Measurements from ENCODE around the gene CDK4.

Gene CDK4

GRCh38 chr12:57761391-57761998 lies 9.4 kb upstream of the CDK4 start:
- no peak overlapping the region for H3K4me3 ChIP-seq (ENCODE audit: low read depth, low read length, poor library complexity, severe bottlenecking)
- H3K9me3 ChIP-seq (ENCODE audit: low read length): no peaks in the 10 kb centered on the region
- no peaks in the 10 kb centered on the region for H4K20me1 ChIP-seq (ENCODE audit: insufficient read depth, low read length)
- no peaks in the 10 kb centered on the region for H3F3A ChIP-seq (ENCODE audit: insufficient read depth, low read length)
- H3K9ac ChIP-seq (ENCODE audit: low read length): no peak overlapping the region
- no peak overlapping the region for H3K4me2 ChIP-seq (ENCODE audit: low read length)
- peaks cover 24% of the 10 kb centered on the region for H3K27me3 ChIP-seq (ENCODE audit: insufficient read depth, low read length)
- no peak overlapping the region for H3K27ac ChIP-seq (ENCODE audit: low read depth, low read length, poor library complexity, severe bottlenecking)
- H3K36me3 ChIP-seq (ENCODE audit: insufficient read depth, low read length): peaks cover 30% of the 10 kb centered on the region; the same call in 1 of the 2 replicates
- H2AFZ ChIP-seq (ENCODE audit: low read length): no peak overlapping the region
- peaks cover 26% of the 10 kb centered on the region for H3K4me1 ChIP-seq (ENCODE audit: insufficient read depth, low read length, severe bottlenecking)
- no peaks in the 10 kb centered on the region for H3K9me2 ChIP-seq (ENCODE audit: low read depth, low read length)
- TF ChIP-seq EZH2 (IDR thresholded peaks at IDR 0.05; ENCODE audit: borderline replicate concordance, low read length) (no peak), CTCF (IDR thresholded peaks at IDR 0.05; ENCODE audit: low read length) (no peak)
- no peaks in the 10 kb centered on the region for H3K79me2 ChIP-seq (ENCODE audit: insufficient read depth, low read length)

- no peak overlapping the region for H3K27ac ChIP-seq (ENCODE audit: low read depth, low read length, poor library complexity, severe bottlenecking)
- no peaks in the 10 kb centered on the region for H3F3A ChIP-seq (ENCODE audit: insufficient read depth, low read length)
- H3K9ac ChIP-seq (ENCODE audit: low read length): no peak overlapping the region
- H3K36me3 ChIP-seq (ENCODE audit: insufficient read depth, low read length): peaks cover 30% of the 10 kb centered on the region; the same call in 1 of the 2 replicates
- no peaks in the 10 kb centered on the region for H4K20me1 ChIP-seq (ENCODE audit: insufficient read depth, low read length)
- no peak overlapping the region for H3K4me3 ChIP-seq (ENCODE audit: low read depth, low read length, poor library complexity, severe bottlenecking)
- H3K4me1 ChIP-seq (ENCODE audit: insufficient read depth, low read length, severe bottlenecking): peaks cover 24% of the 10 kb centered on the region
- no peak for TF ChIP-seq EZH2 (IDR thresholded peaks at IDR 0.05; ENCODE audit: borderline replicate concordance, low read length)
- H3K27me3 ChIP-seq (ENCODE audit: insufficient read depth, low read length): peaks cover 17% of the 10 kb centered on the region; the same call in 1 of the 2 replicates
- H3K79me2 ChIP-seq (ENCODE audit: insufficient read depth, low read length): no peaks in the 10 kb centered on the region
- H2AFZ ChIP-seq (ENCODE audit: low read length): no peak overlapping the region
- H3K4me2 ChIP-seq (ENCODE audit: low read length): no peak overlapping the region
- H3K9me2 ChIP-seq (ENCODE audit: low read depth, low read length): no peaks in the 10 kb centered on the region
- H3K9me3 ChIP-seq (ENCODE audit: low read length): no peaks in the 10 kb centered on the region
Measured at GRCh38 chr12:57760347-57760982, 8.4 kb upstream of the CDK4 start.

- Histone ChIP-seq H3K9me2 (ENCODE audit: low read depth, low read length) (no peaks in the 10 kb centered on the region), H3K4me1 (ENCODE audit: insufficient read depth, low read length, severe bottlenecking) (peaks cover 15% of the 10 kb centered on the region), H3K36me3 (ENCODE audit: insufficient read depth, low read length) (peaks cover 30% of the 10 kb centered on the region; the same call in 1 of the 2 replicates), H3K4me2 (ENCODE audit: low read length) (no peak overlapping the region), H3K9ac (ENCODE audit: low read length) (no peak overlapping the region), H4K20me1 (ENCODE audit: insufficient read depth, low read length) (no peaks in the 10 kb centered on the region), H2AFZ (ENCODE audit: low read length) (no peak overlapping the region), H3K27ac (ENCODE audit: low read depth, low read length, poor library complexity, severe bottlenecking) (no peak overlapping the region), H3F3A (ENCODE audit: insufficient read depth, low read length) (no peaks in the 10 kb centered on the region), H3K27me3 (ENCODE audit: insufficient read depth, low read length) (peaks cover 10% of the 10 kb centered on the region; the same call in 1 of the 2 replicates), H3K9me3 (ENCODE audit: low read length) (no peaks in the 10 kb centered on the region), H3K79me2 (ENCODE audit: insufficient read depth, low read length) (no peaks in the 10 kb centered on the region), H3K4me3 (ENCODE audit: low read depth, low read length, poor library complexity, severe bottlenecking) (no peak overlapping the region)
- TF ChIP-seq CTCF (IDR thresholded peaks at IDR 0.05; ENCODE audit: low read length) (peak; percentile 69), EZH2 (IDR thresholded peaks at IDR 0.05; ENCODE audit: borderline replicate concordance, low read length) (no peak)
Measured at GRCh38 chr12:57759360-57759980, 7.4 kb upstream of the CDK4 start.
